Activated naive CD4-positive, alpha-beta T cell treated with anti-CD3 and anti-CD28 coated beads, Interleukin-2, amount 50 U/mL, for 24 hours (primary cell): ENCODE measurements around the gene CDH6.

ENCODE experiments used
- H3K27ac Mint-ChIP-seq: one replicate; pipeline ENCODE4 v1.8.0; 2021; ENCODE audit warnings: mild to moderate bottlenecking, mixed read lengths
- H3K27me3 Mint-ChIP-seq: one replicate; pipeline ENCODE4 v1.8.0; 2021; ENCODE audit warnings: mixed read lengths
- H3K36me3 Mint-ChIP-seq: one replicate; pipeline ENCODE4 v1.8.0; 2021; ENCODE audit warnings: mixed read lengths
- H3K4me1 Mint-ChIP-seq: one replicate; pipeline ENCODE4 v1.8.0; 2021; ENCODE audit warnings: mixed read lengths
- H3K4me3 Mint-ChIP-seq: one replicate; pipeline ENCODE4 v1.8.0; 2021; ENCODE audit warnings: mild to moderate bottlenecking, mixed read lengths
- H3K9me3 Mint-ChIP-seq: one replicate; pipeline ENCODE4 v1.8.0; 2021; ENCODE audit warnings: mixed read lengths

CDH6 gene

DNA sequence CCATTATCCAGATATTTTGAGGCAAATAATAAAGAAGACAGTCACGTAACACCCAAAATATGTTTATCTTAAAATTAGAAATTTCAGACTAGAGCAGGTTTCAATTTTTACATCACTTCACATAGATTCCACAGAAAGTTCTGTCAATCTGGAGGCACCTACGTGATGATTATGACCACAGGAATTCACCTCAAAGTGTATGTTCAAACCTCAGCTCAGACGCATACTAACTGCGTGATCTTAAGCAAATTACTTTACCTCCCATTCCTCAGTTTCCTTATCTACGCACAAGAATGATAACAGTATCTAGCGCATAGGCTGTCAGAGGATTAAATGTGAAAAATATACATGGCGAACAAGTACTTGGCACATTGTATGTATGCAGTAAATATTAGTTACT, 5.9 kb upstream of the CDH6 start:
- Mint-ChIP-seq H3K36me3 (no peaks in the 10 kb centered on the region), H3K27ac (no peak overlapping the region), H3K4me1 (no peaks in the 10 kb centered on the region), H3K27me3 (peaks cover 7% of the 10 kb centered on the region), H3K9me3 (no peaks in the 10 kb centered on the region), H3K4me3 (no peak overlapping the region)

DNA sequence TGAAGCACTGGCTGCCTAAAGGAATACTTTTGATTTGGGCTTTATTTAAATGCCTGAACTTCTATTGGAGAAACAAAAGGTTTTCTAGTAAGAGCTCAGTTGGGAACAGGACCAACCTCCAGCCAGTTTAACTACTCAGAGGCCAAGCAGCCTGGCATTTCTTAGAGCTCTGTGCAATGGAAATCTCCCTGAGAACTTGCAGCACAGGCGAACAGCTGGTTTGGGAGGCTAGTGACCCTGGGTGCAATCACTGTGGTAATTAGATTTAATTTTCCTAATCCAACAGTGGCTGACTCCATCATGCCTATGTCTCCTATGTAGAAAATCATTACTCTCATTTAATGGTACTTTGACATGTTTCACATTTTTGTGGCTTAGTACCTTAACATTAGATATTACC, 1.0 kb upstream of the CDH6 start:
- Mint-ChIP-seq H3K36me3 (no peaks in the 10 kb centered on the region), H3K4me3 (no peak overlapping the region), H3K4me1 (peaks cover 6% of the 10 kb centered on the region), H3K27me3 (peaks cover 32% of the 10 kb centered on the region), H3K27ac (no peak overlapping the region), H3K9me3 (no peaks in the 10 kb centered on the region)

DNA sequence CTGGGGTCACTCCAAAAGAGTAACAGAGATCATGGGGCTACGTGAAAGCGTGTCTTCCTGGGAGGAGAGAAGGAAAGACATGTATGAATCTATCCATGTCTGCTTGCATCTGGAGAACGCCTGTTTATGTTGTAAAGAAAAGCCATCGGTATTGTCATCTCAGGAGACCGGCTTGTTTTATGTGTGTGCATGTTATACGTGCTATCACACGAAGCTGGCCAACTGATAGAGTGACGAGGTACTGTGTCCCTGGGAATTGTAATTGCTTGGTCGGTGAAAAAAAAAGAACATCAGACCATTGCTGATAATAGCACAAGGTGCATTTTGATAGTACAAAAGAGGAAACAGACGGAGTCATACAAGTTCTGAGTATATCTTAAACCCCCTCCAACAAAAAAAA, 370 bp upstream of the CDH6 start:
- Mint-ChIP-seq H3K9me3 (no peaks in the 10 kb centered on the region), H3K27me3 (peaks cover 32% of the 10 kb centered on the region), H3K4me3 (no peak overlapping the region), H3K4me1 (peaks cover 6% of the 10 kb centered on the region), H3K27ac (no peak overlapping the region), H3K36me3 (no peaks in the 10 kb centered on the region)

DNA sequence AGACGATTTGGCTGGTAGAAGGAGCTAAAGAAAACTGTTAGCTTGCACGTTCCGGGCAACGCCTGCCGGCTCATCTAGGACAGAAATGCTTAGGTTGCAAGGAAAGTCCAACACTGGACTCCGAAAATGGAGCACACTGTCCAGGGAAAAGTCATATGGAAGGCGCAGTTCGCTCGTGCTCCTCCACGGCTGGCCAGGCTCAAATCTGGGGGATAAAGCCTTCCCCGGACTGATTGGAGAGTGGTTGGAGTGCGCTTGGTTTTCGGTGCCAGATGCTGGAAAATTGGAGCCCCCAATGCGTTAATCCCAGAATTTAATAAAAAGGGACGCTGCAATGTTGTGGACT, 955 bp downstream of the CDH6 start:
- Mint-ChIP-seq H3K36me3 (no peaks in the 10 kb centered on the region), H3K27ac (no peak overlapping the region), H3K4me3 (no peak overlapping the region), H3K27me3 (peaks cover 32% of the 10 kb centered on the region), H3K9me3 (no peaks in the 10 kb centered on the region), H3K4me1 (peaks cover 6% of the 10 kb centered on the region)

DNA sequence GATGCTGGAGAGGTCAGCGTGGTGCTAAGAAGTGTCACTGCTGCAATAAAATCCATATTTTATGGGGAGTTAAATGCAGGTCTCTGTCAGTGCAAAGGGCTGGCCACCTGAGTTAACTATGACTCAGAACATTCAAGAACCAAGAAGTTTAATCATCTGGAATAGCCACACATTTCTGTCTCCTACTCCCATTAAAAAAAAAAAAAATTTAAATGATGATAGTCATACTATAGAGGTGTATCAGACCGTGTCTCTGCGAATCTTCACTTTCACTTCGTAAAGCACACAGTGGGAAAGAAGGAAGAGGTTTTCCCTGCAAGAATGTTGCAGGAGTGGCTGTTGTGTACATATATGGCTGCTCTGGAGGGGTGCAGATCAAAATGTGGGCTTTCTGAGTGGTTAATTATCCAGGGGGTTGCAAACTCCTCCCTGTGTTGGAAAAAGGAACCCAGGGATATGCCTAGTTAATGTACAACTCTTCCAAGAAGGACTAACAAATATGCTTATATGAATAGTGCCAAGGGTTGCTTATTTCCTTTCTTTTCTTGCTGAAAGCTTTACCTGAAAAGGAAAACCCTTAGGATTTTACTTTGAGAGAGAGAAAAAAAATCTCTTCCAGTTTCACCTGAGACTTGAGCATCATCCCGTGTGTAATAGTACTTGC, 1.5 kb downstream of the CDH6 start:
- Mint-ChIP-seq H3K27me3 (peaks cover 32% of the 10 kb centered on the region), H3K4me1 (peaks cover 6% of the 10 kb centered on the region), H3K9me3 (no peaks in the 10 kb centered on the region), H3K36me3 (no peaks in the 10 kb centered on the region), H3K4me3 (no peak overlapping the region), H3K27ac (no peak overlapping the region)

DNA sequence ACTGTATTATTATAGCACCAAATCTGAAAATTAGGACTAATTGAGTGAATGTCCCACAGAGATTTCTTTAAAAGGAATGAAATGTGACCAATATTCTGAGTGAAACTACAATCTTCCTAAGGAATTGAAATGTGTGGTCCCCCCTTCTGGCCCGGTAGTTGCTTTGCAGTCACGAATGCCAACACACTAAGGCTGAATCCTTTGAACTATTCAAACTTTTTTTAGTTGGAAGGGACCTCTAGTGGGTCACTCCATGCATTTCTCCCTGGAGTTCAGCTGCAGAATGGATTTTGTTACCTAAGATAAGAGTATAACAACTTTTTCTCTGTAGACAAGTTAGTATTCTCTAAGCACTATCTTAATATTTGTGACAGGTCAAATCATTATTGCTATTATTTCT, 2.8 kb downstream of the CDH6 start:
- Mint-ChIP-seq H3K9me3 (no peaks in the 10 kb centered on the region), H3K27ac (no peak overlapping the region), H3K36me3 (no peaks in the 10 kb centered on the region), H3K4me3 (no peak overlapping the region), H3K27me3 (peaks cover 32% of the 10 kb centered on the region), H3K4me1 (peaks cover 6% of the 10 kb centered on the region)

DNA sequence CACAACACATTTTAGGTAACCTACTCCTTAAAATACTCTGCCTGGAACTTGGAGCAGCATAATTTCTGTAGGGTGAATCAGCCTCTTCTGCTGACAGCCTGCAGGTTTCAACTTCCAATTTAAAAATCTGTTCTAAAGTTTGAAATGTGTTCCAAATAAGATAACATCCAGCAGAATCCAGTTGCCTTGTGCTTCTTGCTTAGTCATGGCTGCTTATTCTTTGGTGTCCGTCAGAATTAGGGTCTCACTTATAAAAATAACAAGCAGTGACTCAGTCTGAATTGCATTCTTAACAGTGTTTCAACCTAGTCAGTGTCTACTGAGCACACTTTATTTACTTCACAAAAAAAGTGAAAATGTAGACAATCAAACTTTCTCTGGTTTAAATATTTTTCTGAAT, 3.7 kb downstream of the CDH6 start:
- no peaks in the 10 kb centered on the region for H3K36me3 Mint-ChIP-seq
- no peak overlapping the region for H3K4me3 Mint-ChIP-seq
- H3K4me1 Mint-ChIP-seq, result peaks cover 6% of the 10 kb centered on the region
- H3K27me3 Mint-ChIP-seq, result peaks cover 29% of the 10 kb centered on the region
- no peaks in the 10 kb centered on the region for H3K9me3 Mint-ChIP-seq
- H3K27ac Mint-ChIP-seq, result no peak overlapping the region

DNA sequence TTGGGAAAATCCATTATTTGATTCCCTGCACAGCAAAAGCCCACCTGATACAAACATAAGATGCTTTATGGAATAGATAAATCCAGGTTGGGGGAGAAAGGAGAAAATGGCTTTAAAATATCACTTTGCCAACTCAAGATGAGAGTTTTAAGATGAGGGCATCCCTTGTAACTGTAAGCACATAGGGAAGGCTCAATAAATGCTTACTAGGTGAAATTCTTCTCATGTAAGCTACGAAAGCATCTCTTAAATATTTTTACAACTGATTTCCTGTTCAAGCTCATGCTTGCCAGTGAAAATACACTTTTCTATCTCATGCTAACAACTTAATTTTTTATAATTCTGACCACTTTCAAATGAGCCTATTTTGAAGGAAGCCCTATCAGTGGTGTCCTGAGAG, 11.5 kb downstream of the CDH6 start:
- Mint-ChIP-seq H3K4me3 (no peak overlapping the region), H3K36me3 (no peaks in the 10 kb centered on the region), H3K4me1 (no peaks in the 10 kb centered on the region), H3K9me3 (no peaks in the 10 kb centered on the region), H3K27ac (no peak overlapping the region), H3K27me3 (peaks cover 3% of the 10 kb centered on the region)

DNA sequence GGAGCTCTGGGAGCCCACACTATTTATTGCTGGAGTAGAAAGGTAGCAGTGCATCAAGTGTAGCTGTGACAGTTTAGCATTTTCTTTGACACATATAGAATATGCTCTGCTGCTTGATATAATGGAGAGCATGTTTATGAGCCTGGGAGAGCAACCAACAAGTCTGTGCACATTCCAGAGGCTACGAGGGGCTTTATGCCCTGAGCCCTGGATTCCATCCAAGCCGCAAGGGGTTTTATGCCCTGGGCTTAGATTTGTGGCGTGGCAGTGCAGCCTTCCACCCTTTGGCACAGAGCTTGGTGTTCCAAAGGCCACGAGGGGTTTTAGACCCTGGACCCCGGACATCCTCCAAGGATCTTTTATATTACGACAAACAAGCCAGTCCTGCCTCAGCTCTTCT, 14.6 kb downstream of the CDH6 start:
- H3K27me3 Mint-ChIP-seq, result peaks cover 1% of the 10 kb centered on the region
- H3K9me3 Mint-ChIP-seq, result no peaks in the 10 kb centered on the region
- no peaks in the 10 kb centered on the region for H3K36me3 Mint-ChIP-seq
- H3K4me3 Mint-ChIP-seq, result no peak overlapping the region
- H3K27ac Mint-ChIP-seq, result no peak overlapping the region
- H3K4me1 Mint-ChIP-seq, result no peaks in the 10 kb centered on the region

DNA sequence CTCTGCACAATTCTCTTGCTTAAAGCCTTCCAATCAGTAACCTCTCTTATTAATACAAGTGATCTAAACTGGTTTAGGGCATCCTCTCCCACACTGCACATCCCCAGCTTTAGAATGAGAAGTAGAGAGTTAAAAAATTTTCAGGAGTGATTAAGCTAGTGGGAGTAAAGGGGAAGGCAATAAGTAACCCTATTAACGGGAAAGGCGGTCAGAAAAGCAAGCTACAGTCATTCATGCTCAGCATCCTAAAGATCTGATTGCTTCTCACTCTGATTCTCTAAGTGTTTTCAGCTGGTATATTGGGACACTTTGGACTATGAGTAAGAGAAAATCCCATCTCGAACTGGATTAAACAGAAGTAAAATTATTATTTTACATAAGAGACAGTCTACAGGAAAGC, 15.8 kb downstream of the CDH6 start:
- peaks cover 2% of the 10 kb centered on the region for H3K27me3 Mint-ChIP-seq
- H3K4me3 Mint-ChIP-seq, result no peak overlapping the region
- no peak overlapping the region for H3K27ac Mint-ChIP-seq
- H3K9me3 Mint-ChIP-seq, result no peaks in the 10 kb centered on the region
- H3K4me1 Mint-ChIP-seq, result no peaks in the 10 kb centered on the region
- H3K36me3 Mint-ChIP-seq, result no peaks in the 10 kb centered on the region

DNA sequence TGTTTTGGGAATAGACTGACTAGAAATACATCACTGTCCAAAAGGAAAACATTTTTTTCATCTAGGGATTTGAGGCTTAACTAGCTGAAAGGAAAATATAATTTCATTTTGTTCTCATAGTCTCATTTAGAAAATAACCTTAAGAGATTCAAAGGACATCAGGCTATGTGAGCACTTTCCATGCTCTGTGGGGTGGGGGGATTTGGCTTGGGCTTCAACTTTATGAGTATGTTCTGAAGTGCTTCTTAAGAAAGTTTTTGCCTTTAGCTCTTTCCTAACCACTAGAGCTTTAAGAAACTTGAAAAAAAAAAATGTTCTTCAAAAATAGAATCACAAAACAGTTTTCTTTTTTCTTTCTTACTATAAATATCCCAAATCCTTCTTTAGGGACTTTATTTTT, 17.6 kb downstream of the CDH6 start:
- Mint-ChIP-seq H3K9me3 (no peaks in the 10 kb centered on the region), H3K4me3 (no peak overlapping the region), H3K36me3 (no peaks in the 10 kb centered on the region), H3K27ac (no peak overlapping the region), H3K4me1 (no peaks in the 10 kb centered on the region), H3K27me3 (peaks cover 1% of the 10 kb centered on the region)

DNA sequence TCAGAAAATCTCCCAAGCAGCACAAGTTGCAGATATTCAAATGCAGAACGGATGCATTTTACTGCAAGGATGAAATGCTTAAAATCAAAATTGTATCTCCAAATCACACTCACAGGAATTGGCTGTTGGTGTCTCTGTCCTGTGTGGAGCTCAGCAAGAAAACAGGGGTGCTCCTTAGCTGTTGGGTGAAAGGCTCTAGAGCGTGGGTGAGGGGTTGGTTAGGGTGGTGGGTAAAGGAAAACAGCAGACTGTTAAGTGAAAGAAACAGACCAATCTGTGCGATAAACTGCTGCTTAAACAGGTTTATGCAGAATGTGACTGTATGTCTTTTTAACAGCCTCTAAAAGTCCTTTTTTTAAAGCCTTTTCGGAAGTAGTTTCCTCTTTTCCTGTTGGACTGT, 19.8 kb downstream of the CDH6 start:
- Mint-ChIP-seq H3K27me3 (peaks cover 2% of the 10 kb centered on the region), H3K9me3 (no peaks in the 10 kb centered on the region), H3K4me3 (no peak overlapping the region), H3K36me3 (no peaks in the 10 kb centered on the region), H3K27ac (no peak overlapping the region), H3K4me1 (no peaks in the 10 kb centered on the region)

DNA sequence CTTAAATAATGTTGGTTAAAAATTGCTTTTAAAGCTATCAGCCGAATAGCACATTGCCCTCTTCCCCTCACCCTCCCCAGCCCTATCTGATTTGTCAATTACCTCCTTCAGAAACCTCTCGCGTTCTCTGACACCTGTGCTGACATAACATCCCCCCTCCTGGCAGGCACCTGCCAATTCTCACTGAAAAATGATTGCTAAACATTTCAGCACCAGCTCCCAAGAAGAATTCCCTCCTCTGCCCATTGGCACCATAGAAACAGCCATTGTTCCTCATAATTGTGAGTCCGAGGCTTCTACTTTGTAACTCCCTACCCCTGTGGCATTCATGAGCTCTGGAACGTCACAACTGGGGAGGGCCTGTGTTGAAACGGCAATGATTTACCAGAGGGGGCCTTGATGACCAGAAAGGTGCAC, 20.2 kb downstream of the CDH6 start:
- no peaks in the 10 kb centered on the region for H3K4me1 Mint-ChIP-seq
- H3K36me3 Mint-ChIP-seq, result no peaks in the 10 kb centered on the region
- no peaks in the 10 kb centered on the region for H3K9me3 Mint-ChIP-seq
- peaks cover 2% of the 10 kb centered on the region for H3K27me3 Mint-ChIP-seq
- H3K27ac Mint-ChIP-seq, result no peak overlapping the region
- H3K4me3 Mint-ChIP-seq, result no peak overlapping the region

DNA sequence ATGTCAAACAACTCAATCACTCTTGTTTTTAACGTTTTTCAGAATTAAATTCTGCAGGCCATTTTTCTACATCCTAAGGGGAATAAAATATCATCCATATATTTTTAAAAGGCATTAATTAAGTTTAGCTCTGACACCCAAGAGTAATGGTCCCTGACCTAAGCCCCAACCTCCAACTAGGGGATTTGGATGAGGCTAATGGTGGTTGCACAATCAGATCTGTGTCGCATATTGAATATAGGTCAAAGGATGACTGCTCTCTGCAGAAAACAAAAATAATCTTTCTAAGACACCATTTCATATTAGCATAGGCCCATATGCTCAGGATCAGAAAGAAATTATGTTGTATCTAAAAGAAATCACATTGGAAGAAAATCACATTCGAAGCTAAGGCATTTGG, 20.7 kb downstream of the CDH6 start:
- Mint-ChIP-seq H3K4me3 (no peak overlapping the region), H3K27ac (no peak overlapping the region), H3K9me3 (no peaks in the 10 kb centered on the region), H3K4me1 (no peaks in the 10 kb centered on the region), H3K27me3 (peaks cover 2% of the 10 kb centered on the region), H3K36me3 (no peaks in the 10 kb centered on the region)

DNA sequence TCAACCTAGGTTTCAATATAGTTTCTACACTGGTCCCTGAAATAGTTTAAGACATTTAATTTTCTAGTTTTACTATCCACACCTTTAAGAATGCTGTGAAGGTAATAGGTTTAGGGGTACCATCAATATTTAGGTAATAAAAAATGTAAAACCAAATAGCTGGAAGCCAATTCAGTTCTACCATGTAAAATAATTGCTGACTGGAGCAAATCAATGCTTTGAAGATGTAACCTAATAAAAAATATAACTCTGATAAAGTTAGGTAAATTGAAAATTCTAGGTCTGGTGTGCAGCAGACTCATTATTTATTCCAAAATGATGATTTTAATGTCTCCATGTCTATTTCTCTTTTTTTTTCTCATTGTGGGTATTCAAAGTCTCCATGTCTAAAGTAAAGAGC, 21.8 kb downstream of the CDH6 start:
- Mint-ChIP-seq H3K27me3 (peaks cover 2% of the 10 kb centered on the region), H3K9me3 (no peaks in the 10 kb centered on the region), H3K4me1 (no peaks in the 10 kb centered on the region), H3K27ac (no peak overlapping the region), H3K36me3 (no peaks in the 10 kb centered on the region), H3K4me3 (no peak overlapping the region)

DNA sequence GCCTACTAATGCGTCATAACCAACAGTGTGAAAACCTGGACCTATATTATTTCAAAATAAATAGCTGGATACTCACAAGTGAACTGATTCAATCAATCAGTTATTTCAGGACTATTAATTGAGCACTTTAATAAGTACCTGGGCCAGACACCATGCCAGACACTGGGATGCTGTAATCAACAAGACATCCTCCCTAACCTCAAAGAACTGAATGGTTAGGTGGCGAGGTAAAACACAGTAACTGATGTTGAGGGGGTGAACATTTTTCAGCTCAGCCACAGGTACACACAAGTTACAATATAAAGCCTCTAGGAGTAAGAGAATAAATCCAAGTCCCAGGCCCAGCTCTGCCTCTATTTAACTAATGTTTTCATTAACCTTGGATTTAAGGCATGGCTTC, 24.0 kb downstream of the CDH6 start:
- H3K9me3 Mint-ChIP-seq, result no peaks in the 10 kb centered on the region
- H3K4me1 Mint-ChIP-seq, result no peaks in the 10 kb centered on the region
- H3K4me3 Mint-ChIP-seq, result no peak overlapping the region
- H3K27me3 Mint-ChIP-seq, result peaks cover 2% of the 10 kb centered on the region
- H3K36me3 Mint-ChIP-seq, result no peaks in the 10 kb centered on the region
- no peak overlapping the region for H3K27ac Mint-ChIP-seq

DNA sequence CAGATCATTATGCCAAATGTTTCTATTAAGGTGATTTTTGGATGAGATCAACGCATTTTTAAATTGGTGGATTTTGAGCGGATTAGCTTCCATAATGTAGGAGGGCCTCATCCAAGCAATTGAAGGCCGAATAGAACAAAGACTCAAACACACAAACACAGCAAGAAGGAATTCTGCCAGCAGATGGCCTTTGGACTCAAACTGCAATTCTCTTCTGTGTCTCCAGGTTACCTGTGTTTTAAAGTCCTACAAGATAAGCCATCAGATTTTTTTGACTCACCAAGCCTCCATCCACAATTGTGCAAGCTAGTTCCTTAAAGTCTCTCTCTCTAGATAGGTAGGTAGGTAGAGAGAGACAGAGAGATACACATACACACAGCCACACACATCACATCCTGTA, 25.5 kb downstream of the CDH6 start:
- H3K36me3 Mint-ChIP-seq, result no peaks in the 10 kb centered on the region
- no peaks in the 10 kb centered on the region for H3K9me3 Mint-ChIP-seq
- H3K4me1 Mint-ChIP-seq, result no peaks in the 10 kb centered on the region
- H3K27ac Mint-ChIP-seq, result no peak overlapping the region
- H3K4me3 Mint-ChIP-seq, result no peak overlapping the region
- peaks cover 1% of the 10 kb centered on the region for H3K27me3 Mint-ChIP-seq
